NCI-H460 (cell line): ENCODE data around the gene ZNF319. TPM values are rescaled to one million over a fixed set of nuclear protein-coding genes. Genes with fewer than 3 reads are reported as not detected.

Experiments used
- DNase-seq: peaks from one replicate; pipeline ENCODE4 v3.0.0-alpha.2; 2016; ENCODE audit warnings: low read depth; ENCODE audit errors: extremely low read depth
- total RNA-seq: library from RNA; depleted of rRNA; stranded (reverse); fragments of >200 nt; shearing (Covaris generic); gene quantifications from 2 replicates; pipeline ENCODE4 v1.2.3, GENCODE V29; 2014

ZNF319 gene
- total RNA-seq, 1 experiment from 2014 or later = 7.6 TPM

DNA sequence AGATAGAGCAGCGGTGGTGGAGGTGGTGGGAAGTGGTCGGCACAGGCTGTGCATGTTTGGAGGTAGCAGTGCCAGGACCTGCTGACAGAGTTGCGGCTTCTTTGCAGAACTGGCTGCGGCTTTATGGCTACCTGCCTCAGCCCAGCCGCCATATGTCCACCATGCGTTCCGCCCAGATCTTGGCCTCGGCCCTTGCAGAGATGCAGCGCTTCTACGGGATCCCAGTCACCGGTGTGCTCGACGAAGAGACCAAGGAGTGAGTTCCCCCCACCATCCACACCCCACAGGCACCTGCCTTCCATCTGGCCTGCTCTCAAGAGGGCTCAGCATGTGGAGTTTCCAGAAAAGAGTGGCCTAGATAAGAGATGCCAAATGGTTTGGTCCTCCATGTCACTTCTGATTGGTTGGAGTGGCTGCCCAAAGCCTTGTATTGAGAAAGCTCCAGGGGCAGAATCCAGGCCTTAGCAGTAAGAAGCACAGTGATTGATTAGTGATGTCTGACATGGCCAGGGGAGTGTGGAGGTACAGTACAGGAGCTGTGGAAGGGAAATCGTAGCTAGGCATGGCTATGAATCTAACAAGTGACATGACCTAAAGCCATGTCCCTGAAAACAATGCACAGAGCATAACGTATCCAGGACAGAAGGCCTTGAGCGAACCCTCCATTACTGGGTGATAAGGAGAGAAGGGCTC, 37.0 kb upstream of the ZNF319 start:
- no peak for DNase-seq

DNA sequence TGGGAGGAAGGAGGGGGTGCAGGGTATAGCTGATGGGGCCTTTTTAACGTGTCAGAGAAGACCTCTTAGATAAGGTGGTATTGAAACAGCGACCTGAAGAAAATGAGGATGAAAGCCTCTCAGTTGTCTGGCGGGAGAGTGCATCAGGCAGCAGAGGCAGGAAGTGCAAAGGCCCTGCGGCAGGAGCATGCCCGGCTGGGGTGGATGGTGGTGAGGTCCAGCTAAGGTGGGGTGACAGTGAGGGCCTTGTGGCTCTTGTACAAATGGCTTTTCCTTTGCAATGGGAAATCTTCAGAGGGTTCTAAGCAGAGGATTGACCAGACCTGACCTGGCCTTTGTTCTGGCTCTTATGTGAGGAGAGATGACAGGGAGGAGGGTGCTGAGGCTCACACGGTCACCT, 36.5 kb upstream of the ZNF319 start:
- no peak for DNase-seq

DNA sequence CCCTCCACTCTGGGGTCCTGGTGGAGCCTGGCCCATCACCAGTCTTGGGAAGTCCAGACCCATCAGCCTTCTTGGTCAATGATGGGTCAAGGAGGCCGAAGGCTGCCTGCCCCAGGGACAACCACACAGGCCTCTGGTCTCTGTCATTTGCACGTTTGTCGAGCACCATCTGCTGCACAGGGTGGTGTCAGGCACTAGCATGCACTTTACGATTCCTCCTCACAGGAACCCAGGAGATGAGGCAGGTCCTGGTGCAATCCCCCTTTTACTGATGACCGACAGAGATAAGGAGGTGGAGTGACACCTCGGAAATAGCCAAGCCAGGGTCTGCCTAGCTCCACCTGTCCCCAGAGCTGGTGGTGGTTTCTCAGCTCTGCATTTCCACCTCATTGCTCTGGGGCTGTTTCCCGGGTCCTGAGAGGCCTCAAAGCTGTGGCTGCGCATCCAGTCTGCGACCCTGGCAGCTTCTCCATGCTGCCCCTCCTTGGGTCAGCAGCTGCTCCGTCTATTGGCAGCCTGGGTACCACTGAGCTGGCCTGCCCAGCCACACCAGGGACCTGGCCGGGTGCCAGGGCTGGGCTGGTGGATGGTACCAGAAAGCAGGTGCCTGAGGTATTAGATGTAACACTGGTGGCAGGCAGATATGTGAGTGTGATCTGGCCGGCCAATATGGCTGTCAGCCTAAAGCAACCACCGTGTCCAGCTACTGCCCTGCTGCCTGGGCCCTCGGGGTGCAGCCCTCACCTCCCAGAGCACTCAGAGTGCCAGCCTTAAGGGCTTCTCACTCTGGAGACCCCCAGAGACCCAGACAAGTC, 35.1 kb upstream of the ZNF319 start:
- no peak for DNase-seq

DNA sequence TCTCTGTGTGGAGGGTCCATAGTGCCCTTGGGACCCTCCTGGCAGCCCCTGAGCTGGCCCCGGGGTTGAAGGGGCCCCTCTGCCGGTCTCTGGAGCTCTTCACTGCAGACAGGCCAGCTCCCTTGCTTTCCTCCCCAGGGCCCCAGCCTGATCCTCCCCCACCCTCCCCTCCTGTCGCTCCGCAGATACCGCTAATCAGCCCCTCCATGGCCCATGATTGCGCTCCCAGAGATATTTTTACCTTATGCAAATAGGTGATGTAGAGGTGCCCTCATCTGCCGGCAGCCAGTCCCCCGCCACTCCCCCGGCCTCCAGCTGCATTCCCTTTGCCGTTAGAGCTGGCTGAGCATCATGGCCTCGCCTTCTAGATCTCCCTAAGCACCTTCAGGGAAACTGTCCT, 34.3 kb upstream of the ZNF319 start:
- DNase-seq = no peak

DNA sequence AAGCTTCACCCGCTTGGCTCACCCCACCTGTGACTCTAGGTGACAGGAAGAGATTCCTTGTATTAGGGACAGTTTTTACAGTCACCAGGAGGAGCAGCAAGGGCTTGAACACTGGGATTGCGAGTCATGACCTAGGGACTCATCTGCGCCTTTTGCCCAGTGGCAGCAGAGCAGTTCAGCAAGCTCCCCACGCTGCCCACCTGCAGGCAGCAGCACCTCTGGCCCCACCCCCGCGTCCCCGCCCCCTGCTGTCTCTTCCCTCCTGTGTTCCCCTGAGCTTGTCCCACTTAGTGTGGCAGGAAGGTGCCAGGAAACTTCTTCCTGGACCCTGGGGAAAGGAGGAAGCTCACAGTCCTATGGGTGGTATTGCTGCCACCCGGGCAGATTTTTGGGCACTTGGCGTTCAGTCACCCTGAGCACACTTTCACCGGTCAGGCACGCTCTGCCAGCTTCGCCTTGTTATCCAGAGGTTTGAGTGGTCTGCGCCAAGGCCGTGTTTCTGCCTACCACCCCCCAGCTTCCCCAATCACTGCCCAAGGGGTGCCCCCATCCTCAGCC, 33.7 kb upstream of the ZNF319 start:
- no peak for DNase-seq

DNA sequence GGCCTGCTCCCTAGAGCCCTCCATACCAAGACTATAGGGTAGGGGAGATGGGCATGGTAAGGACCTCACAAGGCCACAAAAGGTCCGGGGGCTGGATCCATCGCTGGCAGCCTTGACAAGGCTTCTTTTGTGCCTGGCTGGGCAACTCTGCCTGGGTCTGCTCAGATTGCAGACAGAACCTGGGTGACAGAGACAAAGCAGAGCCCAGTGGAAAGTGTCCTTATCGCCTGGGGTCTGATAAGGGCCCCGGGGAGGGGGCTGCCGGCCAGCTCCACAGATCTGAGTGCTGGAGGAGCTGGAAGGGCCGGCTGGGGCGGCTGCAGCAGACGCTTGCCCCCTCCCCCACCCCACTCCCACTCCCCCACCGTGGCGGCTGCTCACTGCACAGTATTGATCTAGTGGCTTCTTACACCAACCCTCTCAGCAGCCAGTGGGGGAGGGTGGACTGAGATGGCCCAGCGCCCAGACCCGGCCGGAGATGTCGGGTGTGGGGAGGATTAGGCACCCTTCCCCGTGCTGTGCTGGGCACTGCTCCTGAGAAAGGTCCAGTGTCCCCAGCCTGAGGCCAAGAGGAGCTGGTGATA, 32.3 kb upstream of the ZNF319 start:
- no peak for DNase-seq

DNA sequence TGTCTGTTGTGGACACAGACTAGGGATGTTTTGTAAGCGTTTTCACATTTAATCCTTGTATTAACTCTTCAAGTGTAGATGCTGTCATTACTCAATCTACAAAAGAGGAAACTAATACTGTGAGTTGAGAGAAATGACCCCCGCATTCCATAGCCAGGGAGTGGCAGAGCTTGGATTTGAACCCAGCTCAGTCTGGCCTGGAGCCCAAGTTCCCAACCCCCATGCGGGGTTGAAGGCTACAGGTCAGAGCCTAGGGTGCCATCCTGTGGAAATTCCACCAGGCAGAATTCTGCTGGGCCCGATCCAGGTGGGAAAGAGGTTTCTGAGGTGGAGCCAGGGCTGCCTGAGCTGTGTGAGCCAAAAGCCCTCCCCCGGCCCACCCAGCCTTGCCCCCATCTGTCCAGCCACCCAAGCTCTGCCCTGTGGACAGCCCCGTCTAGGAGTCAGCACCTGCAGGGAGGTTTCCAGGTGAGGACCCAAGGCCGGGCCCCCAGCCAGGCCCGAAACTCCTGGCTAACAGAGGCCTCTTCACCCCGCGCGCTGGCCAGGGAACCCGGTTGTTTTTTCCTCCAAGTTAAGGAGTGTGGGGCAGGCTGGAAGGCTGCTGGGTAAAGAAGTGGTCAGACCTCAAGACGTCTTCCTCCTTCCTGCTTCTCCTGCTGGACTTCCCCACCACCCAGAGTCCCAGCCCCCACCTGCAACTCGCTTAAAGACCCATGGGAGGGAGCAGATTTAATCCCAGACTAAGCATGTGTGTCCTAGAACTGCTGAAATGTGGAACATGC, 30.7 kb upstream of the ZNF319 start:
- no peak for DNase-seq

DNA sequence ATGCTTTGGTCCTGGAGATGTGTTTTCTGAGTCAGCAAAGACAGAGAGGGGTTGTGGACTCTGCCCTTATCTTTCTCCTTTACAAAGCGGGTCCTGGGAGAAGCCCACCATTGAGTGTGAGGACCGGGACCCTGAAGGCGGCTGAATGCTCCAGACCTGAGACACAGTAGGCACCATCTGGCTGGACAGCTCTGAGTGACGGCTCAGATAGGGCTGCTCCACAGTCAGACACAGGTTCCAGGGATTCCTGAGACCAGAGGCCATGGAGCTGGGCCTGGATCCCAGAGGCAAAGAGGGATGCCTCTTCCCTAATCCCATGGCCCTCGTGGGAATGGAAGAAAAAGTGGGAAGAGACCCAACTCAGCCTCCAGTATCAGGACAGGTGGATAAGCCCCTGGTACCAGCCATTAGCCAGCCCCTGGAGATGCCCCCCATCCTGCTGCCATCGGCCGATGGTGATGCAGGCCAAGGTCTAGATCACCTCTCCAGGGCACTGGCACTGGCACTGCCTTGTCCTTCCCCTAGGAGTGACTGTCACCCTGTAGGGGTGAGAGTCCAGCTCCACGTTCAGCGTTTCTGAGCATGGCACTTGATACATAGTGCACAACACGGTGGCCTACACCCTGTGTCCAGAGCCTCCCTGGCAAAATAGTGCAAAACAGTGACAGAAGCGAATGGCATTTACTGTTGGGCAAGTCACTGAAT, 29.8 kb upstream of the ZNF319 start:
- no peak for DNase-seq

DNA sequence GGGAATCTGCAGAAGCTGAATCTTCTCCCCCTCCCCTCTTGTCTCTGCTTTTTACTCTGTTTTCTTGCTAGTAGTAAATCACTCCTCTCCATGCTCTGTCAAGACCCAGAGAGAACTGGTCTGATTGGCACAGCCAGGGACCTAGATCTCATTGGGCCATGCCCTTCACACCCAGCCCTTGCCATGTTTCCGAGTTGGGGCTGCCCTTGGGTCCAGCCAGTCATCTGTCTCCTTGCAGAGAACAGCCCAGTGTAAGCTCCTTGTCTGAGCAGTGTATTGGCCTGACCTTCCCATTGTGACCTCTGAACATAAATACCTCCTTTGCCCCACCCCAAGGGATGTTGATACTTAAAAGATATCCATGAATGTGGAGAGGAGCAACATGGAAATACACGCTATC, 28.9 kb upstream of the ZNF319 start:
- DNase-seq = no peak

DNA sequence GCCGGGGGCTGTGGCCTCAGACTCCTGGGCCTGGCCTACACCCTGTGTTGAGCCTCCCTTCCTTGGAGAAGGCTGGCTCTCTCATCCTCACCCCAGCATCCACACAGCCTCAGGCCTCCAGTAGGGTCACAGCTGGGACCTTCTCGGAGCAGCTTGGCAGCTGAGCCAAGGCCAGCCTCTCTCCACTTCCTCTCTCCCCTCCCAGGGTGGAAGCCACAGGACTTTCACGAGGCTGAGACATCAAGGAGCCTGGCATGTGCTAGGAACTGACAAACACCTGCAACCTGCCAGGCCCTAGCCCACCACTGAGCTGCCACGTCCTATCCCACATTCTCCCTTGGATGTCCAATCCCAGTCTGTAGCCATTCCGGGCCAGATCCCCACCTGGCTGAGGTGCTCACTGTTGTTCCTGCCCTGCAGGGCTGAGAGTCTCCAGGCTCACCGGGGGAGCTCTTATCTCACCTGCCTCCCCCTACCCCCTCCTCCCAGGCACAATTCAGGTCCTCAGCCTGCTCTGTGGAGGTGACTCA, 28.1 kb upstream of the ZNF319 start:
- no peak for DNase-seq

DNA sequence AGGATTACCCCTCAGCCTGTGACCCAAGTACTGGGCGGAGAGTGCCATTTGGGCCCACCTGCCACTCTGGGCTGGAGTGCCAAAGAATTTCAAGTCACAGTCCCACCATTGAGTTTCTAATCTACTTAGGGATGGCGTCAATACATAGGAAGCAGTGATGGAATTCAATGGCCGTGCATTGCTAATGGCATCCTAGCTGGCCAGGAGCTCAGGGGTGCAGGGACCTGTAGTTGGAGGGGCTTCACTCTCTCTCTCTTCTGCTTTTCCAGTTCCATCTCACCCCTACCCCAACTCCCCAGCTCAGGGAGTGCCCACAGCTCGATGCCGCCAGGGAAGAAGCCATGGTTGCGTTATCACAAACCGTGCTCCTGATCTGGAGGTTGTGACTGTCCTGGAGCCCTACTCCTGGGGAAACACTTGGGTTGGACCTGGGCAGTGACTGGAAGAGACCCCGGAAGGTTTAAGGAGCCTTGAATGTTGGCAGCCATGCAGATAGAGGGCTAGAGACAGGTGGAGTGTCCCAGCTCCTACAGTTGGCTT, 27.5 kb upstream of the ZNF319 start:
- DNase-seq = no peak

DNA sequence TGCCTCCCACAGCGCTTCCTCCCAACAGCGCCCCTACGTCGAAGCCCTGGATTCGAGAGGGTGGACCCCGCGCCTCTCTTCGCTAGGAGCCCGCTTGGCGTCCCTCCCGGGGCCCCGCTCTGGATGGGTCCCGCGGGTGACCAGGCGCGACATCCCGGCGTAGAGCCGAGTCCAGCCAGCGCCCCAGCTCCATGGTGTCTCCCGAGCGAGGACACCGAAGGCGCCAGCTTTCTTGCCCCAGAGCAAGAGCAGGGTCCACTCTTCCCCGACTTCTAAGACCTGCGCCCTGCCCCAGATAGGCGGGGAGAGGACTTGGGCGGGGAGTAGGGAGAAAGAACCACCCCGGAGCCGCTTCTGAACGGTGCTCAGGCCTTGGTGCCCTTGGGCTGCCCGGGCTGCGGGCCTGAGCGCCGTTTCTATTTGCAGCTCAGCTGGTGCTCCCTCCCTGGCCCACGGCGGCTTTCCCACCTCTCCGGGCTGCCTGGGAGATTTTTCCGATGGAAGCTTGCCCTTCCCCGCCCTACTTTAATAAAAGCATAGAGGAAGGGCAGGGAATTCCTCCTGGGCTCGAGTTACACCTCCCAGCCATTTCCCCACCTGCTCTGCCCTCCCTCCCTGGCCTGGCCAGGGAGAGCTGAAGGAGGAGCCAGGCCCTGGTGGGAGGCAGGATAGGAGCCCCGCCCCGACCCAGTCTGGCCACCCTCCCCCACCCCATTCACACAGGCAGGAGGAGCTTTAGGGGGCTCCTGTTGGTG, 26.9 kb upstream of the ZNF319 start:
- no peak for DNase-seq

DNA sequence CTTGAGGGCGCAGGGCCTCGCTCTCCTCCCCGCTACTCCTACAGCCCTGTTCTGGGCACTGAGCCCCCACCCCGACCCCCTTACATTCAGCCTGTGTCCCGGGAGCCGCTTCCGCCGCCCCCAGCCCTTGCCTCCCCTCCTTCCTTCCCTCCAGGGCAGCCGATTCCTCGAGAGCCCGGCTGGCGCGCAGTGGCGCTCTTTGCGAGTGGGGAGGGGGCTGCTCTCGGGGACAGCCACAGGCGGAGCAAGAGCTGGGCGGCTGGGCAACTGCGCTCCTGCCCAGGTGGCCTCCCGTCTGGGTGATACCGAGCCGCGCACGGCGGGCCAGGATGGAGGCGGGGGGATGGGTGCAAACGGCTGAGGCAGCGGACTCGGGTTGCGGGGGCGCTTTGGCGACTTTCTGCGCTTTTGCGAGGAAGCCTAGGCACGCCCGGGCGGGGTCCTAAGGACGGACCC, 26.3 kb upstream of the ZNF319 start:
- DNase-seq = no peak

DNA sequence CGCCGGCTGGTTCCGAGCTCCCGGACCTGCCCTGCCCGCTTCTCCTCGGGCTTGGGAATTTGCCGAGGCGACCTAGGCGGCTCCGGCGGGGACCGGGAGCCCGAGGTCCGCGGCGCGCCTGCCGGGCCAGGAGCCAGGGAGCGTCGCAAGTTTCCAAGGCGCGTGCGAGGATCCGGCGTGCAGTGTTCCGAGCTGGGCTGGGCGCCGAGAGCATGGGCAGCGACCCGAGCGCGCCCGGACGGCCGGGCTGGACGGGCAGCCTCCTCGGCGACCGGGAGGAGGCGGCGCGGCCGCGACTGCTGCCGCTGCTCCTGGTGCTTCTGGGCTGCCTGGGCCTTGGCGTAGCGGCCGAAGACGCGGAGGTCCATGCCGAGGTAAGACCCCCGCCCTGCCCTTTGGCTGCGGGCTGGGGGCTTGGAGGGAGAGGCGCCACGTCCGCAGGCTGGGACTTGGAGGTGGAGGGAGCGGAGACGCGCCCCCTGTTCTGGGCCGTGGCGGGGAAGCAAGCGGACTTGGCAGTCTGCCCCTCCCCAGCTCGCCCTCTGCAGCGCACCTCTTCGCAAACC, 25.8 kb upstream of the ZNF319 start:
- DNase-seq = peak; percentile 28

DNA sequence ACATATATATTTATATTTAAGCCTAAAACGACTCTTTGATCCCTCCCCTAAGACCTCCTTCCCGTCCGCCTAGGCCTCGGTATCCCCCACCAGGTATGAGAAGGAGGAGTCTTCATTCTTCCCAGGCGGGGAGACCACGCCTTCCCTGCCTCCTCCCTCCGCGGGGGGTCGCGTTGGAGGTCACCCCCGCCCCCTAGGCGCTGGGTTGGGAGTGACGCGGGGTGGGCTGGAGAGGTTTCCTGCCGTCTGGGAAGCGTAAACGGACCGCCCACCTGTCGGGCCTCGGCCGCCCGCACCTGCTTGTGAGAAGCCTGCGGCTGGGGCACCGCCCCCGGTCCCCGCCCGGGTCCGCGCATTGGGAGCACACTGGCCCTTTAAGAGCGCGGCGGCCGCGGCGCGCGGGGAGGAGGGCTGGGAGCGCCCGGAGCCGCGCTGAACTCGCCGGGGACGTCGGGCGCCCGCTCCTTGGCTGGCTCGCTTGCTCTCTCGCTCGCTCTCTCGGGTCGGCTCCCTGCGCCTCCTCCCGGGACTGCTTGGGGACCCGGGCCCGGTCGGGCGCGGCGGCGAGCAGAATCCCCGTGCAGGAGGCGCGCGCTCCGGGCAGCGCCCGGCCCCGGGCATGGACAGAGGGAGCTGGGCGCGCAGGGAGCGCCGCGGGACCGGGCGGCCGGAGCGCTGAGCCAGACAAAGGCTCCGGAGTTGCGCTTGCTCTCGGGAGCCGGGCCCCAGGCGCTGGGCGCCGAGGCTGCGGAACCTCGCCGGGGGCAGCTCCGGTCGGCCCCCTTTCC, 25.1 kb upstream of the ZNF319 start, which contains the start of gene MMP15:
MMP15 (plus strand) TSS at position 404 of the 788 bp plus-strand sequence. CDS start 597 bp downstream, outside the sequence.
- DNase-seq = peak; percentile 58

DNA sequence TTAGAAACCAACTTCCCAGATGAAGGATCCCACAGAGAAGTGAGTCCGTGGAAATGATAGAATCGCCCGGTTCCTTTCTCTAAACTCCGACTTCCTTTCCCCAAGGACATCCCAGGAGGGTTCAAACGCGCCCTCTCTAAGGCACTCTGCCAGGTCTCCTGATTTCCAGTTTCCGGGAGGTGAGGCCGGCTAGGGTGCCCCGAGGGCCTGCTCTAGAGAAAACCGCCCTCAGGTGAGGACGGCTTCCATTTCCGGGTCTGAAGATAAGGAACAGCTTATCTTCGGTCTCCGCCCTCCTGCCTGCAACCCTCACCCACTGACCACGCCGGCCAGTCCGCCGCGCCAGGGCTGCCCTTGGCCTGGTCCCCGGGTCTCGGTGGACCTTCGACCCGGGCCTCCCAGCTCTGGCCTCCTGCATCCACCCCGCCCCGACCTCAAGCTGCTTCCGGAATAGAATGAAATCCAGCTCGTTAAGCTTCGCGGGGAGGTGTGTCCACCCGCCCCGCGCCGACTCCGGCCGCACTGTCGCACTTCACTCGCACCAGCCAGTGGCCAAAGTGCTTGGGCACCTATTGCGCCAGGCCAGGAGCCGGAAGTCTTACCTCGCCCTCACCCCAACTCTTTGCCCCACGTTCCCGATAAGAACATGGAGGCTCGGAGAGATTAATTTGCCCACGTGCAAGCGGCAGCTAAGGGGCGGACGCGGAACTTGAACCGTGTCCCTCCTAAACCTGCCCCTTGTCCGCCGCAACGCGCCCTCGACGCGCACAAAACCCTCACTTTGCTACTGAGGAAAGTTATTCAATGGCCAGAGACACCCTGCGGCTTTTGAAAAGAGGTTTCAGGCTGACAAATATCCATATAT, 24.2 kb upstream of the ZNF319 start:
- no peak for DNase-seq
